Central memory CD8-positive, alpha-beta T cell (primary cell): ENCODE measurements around the gene PEX11A.

Source experiments
- ATAC-seq: fragments of 150-1000 bp; cut with Tn5 transposase; replicated peaks from 2 replicates; pipeline ENCODE4 v1.10.0; 2022; ENCODE audit warnings: mild to moderate bottlenecking, moderate FRiP score, moderate number of reproducible peaks; ENCODE audit not compliant: poor library complexity, severe bottlenecking; ENCODE audit errors: extremely low read depth
- DNase-seq, 2 donors: peaks; one replicate each; pipeline ENCODE4 v3.0.0; 2021; ENCODE audit warnings: low spot score in 2 of 2
- H3K27ac Mint-ChIP-seq: one replicate; pipeline ENCODE4 v1.8.0; 2022; ENCODE audit warnings: low read depth, mild to moderate bottlenecking, moderate library complexity, mixed read lengths
- H3K27me3 Mint-ChIP-seq: one replicate; pipeline ENCODE4 v1.8.0; 2022; ENCODE audit warnings: mixed read lengths
- H3K36me3 Mint-ChIP-seq: one replicate; pipeline ENCODE4 v1.8.0; 2022; ENCODE audit warnings: mild to moderate bottlenecking, moderate library complexity, mixed read lengths; ENCODE audit not compliant: insufficient read depth
- H3K4me1 Mint-ChIP-seq: one replicate; pipeline ENCODE4 v1.8.0; 2022; ENCODE audit warnings: mixed read lengths
- H3K4me3 Mint-ChIP-seq: one replicate; pipeline ENCODE4 v1.8.0; 2022; ENCODE audit warnings: mild to moderate bottlenecking, moderate library complexity, mixed read lengths
- H3K9me3 Mint-ChIP-seq: one replicate; pipeline ENCODE4 v1.8.0; 2022; ENCODE audit warnings: mixed read lengths

The PEX11A gene

DNA sequence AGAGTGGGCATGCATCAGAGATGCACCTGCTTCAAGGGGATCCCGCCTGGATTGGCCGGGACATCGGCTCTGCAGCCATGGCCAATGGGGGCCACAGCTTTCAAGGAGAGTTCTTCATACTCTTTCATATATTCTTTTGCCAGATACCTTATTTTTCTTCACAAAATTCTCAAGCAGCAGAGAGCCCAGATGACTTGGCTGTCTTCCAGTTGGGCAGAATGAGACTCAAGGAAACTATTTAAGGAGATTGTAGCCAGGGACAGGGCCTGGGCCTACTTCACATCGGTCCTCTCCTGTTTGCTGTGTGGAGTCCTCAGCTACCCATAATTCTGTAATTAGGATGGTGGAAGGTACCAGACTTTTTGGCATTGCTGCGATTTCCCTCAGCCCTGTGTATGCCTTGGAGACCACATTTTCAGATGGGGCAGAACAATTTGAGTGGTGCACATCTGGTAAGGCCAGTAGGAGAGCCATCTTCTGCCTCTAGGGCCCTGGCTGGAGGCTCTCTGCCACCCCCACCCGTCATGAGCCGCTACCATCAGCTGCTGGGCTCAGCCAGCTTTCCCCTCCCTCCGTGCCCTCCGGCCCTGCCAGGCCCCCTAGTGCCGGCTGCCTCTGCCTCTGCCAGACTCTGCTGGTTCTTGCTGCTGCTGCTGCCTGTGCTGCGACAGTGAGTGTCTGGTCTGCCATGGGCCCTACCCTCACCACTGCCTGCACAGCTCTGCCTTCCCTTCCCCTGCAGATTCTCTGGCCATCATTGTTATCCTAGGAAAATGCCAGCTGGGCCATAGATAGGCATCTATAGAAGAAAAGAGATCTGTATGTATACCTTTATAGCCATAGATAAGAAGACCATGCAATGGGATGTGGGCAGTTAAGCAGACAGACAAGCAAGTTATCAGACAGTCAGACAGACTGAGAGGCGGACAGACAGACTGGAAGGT lies 18.1 kb downstream of the PEX11A start:
- Mint-ChIP-seq H3K4me1 (no peaks in the 10 kb centered on the region), H3K27me3 (peaks cover 5% of the 10 kb centered on the region), H3K36me3 (no peaks in the 10 kb centered on the region), H3K9me3 (no peaks in the 10 kb centered on the region), H3K27ac (no peak overlapping the region), H3K4me3 (no peak overlapping the region)
- ATAC-seq = no peak
- no peak for DNase-seq

DNA sequence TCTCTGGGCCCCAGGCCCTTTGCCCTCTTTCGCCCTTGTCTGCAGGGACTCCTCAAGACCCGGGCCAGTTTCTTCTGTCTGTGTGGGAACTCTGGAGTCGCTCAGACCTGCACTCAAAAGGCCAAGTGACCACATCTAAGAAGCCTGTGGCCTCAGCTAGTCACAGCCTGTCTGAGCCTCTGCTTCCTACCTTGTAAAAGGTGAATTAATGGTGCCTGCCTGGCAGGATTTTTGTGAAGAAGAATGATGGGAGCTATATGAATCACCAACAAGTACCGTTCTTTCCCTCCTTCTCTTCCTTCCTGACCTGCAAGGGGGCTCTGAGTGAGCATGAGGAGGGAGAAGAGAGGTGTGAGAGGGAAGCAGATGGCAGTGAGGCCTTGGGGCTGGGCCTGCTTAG lies 18.9 kb downstream of the PEX11A start:
- DNase-seq = no peak
- Mint-ChIP-seq H3K4me3 (no peak overlapping the region), H3K27me3 (peaks cover 10% of the 10 kb centered on the region), H3K27ac (no peak overlapping the region), H3K36me3 (no peaks in the 10 kb centered on the region), H3K4me1 (no peaks in the 10 kb centered on the region), H3K9me3 (no peaks in the 10 kb centered on the region)
- no peak for ATAC-seq

DNA sequence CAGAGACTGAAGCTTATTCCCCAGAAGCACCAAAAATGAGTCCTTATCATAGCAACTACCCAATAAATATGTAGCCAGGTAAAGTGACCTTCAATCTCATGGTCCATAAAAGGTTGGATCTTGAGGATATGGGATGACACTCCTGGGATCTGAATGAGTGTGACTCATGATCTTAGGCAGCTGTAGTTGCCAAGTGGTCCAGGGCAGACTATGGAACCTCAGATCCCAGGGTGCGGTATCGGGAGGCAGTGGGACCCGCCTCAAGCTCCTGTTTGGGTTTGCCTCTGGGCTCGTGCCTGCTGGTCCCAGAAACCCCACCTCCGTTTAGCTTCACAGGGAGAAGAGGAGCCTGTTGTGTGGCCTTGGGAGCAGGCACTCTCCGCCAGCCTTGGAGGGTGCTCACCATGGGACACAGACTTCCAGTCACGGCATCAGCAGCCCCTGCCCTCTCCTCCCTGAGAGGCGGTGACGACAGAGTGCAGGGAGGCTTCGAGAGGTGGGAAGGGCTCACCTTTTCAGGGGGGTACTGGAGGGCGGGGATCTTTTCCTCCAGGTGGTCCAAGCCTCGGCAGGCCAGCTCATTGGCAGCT lies 19.5 kb downstream of the PEX11A start:
- no peak for ATAC-seq
- no peak overlapping the region for H3K27ac Mint-ChIP-seq
- H3K4me1 Mint-ChIP-seq = no peaks in the 10 kb centered on the region
- peaks cover 10% of the 10 kb centered on the region for H3K27me3 Mint-ChIP-seq
- H3K36me3 Mint-ChIP-seq = no peaks in the 10 kb centered on the region
- DNase-seq = no peak
- H3K9me3 Mint-ChIP-seq = no peaks in the 10 kb centered on the region
- H3K4me3 Mint-ChIP-seq = no peak overlapping the region

DNA sequence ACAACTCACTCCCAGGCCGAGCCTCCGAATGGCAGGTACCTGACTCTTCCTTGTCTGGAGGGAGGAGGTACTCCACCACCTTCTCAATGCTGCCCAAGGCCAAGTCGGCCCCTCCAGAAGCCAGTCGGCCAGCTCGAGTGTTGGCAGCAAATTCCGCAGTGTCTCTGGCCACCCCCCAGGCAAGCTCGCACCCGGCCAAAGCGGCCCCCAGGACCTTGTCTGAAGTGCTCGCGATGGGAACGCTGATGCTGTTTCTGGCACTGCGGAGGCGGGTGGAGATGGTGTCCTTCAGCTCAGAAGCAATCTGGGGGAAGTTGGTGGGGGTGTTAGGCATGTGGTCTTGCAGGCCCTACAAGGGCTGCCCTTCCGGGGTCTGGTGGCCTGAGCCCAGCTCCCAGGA lies 20.6 kb downstream of the PEX11A start:
- no peaks in the 10 kb centered on the region for H3K36me3 Mint-ChIP-seq
- H3K27ac Mint-ChIP-seq = no peak overlapping the region
- H3K4me3 Mint-ChIP-seq = no peak overlapping the region
- H3K4me1 Mint-ChIP-seq = no peaks in the 10 kb centered on the region
- no peaks in the 10 kb centered on the region for H3K9me3 Mint-ChIP-seq
- DNase-seq = no peak
- H3K27me3 Mint-ChIP-seq = peaks cover 12% of the 10 kb centered on the region
- ATAC-seq = no peak

DNA sequence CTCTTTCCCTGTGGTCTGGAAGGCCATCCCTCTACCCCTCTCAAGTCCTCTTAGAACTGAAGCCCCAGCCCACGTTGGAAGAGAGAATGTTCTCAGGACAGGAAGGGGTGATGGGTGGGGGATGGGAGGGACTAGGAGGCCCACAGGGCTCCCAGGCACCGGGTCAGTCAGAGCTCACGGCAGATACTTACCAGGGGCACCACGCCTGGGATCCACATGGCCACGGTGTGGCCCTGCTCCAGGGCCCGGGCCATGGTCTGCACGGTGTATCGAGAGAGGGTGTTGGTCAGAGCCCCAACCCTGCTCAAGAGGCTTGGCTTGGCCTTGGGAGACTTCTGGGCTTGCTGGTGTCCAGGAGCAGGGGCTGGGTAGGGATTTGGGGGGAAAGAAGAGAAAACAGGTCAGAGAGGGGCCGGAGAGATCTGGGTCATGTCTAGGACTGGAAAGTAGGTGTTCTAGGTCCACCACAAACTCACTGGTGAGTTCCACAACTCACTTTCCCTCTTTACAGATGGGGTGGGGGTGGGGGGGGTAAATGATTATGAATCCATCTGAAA lies 21.2 kb downstream of the PEX11A start:
- ATAC-seq = no peak
- Mint-ChIP-seq H3K9me3 (no peaks in the 10 kb centered on the region), H3K36me3 (no peaks in the 10 kb centered on the region), H3K27ac (no peak overlapping the region), H3K4me1 (no peaks in the 10 kb centered on the region), H3K4me3 (no peak overlapping the region), H3K27me3 (peaks cover 18% of the 10 kb centered on the region)
- no peak for DNase-seq

DNA sequence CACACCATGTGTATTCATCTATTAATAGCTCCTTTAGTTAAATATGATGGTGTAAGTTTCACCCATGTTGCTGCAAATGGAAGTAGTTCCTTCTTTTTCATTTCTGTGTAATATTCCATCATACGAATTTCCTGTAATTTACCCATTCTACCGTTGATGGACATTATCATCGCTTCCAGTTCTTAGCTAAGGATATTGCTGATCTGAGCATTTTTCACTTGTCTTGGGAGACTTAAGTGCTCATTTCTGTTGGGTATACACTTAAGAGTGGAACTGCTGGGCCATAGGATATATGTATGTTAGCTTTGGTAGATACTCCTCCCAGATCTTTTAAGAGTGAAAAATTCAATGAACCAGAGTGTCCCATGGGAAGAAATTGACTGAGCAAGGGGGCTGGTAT lies 22.4 kb downstream of the PEX11A start:
- DNase-seq (no peak), ATAC-seq (no peak)
- H3K27ac Mint-ChIP-seq = no peak overlapping the region
- no peaks in the 10 kb centered on the region for H3K4me1 Mint-ChIP-seq
- no peaks in the 10 kb centered on the region for H3K36me3 Mint-ChIP-seq
- H3K9me3 Mint-ChIP-seq = no peaks in the 10 kb centered on the region
- no peak overlapping the region for H3K4me3 Mint-ChIP-seq
- peaks cover 24% of the 10 kb centered on the region for H3K27me3 Mint-ChIP-seq

DNA sequence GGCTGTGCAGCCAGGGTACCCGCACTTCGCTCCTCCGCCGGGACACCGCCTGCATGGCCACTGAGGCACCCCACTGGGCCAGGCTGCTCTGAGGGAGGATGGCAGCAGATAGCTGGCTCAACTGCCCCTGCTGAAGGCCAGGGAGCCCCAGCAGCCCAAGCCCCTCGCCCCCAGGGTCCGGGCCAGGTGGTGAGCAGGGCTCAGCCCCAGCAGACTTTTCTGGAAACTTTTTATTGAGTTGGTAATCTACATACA lies 22.9 kb downstream of the PEX11A start:
- Mint-ChIP-seq H3K27ac (no peak overlapping the region), H3K4me1 (no peaks in the 10 kb centered on the region), H3K4me3 (no peak overlapping the region), H3K36me3 (no peaks in the 10 kb centered on the region), H3K9me3 (no peaks in the 10 kb centered on the region), H3K27me3 (peaks cover 30% of the 10 kb centered on the region)
- ATAC-seq = no peak
- DNase-seq = no peak

DNA sequence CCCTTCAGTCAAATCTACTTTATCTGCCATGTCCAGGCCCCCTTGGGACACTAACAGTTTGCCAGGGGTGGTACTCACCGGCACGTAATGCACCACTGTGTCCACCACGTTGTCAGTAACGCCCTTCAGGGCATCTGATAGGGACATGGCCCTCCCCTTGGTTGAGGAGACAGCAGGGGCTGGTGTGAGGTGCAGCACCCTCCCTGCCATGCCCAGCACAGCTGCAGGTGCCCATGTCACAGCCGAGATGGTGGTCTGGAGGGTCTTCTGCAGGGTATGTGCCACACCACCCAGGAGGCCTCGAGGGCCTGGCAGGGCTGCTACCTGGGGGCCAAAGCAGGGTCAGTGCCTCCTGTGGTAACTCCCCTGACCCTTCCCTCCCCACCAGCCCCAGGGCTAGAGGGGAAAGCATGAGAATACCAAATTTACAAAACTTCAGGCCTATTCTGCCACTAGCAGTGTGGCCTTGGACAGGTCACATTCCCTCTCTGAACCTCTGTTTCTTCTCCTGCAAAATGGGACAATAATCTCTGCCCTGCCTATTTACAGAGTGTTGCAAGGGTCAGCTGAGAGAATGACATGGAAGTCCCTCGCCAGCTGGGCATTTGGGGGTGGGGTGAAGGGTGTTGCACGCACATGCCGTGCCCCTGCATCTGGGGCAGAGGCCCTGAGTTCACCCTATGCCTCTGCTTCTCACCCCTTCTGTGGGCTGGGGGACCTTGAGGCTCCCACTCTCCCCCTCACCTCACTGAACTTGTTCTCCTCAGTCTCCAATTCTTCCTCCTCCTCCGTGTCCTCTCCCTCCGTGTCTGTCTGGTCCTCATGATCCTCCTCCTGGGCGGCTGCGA lies 23.5 kb downstream of the PEX11A start:
- H3K27ac Mint-ChIP-seq = no peak overlapping the region
- no peak overlapping the region for H3K4me3 Mint-ChIP-seq
- DNase-seq (no peak), ATAC-seq (no peak)
- no peaks in the 10 kb centered on the region for H3K4me1 Mint-ChIP-seq
- peaks cover 35% of the 10 kb centered on the region for H3K27me3 Mint-ChIP-seq
- H3K9me3 Mint-ChIP-seq = no peaks in the 10 kb centered on the region
- no peaks in the 10 kb centered on the region for H3K36me3 Mint-ChIP-seq

DNA sequence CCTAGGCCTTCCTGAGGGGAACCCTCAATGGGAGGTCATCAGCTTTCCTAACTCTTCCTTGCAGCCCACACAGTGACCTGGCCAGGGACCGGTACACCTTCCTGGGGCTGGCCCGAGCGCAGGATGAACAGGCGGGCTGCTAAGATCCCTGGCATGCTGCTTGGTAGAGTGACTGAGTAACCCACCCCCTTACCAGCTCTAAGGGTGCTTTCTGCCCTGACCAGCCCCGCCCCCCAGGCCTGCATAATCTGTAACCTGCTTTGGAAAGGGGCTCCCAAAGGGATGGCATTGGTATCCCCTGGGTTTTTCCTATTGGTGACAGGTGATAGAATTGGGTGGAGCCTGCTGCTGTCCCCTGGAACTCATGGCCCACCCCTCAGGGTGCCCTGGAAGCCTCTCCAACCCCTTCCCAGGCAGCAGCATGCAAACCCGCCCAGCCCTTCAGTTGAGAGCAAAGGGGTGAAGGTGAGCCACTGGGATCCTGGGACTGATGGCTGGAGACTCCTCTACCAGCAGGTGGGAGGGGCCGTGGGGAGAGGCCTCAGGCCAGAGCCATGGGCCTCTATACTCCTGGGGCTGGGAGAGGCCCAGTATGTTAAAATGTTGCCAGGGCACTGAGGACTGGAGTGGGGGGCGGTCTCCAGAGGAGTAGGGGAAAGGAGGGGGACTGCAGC lies 24.2 kb downstream of the PEX11A start:
- no peak overlapping the region for H3K4me3 Mint-ChIP-seq
- peaks cover 38% of the 10 kb centered on the region for H3K27me3 Mint-ChIP-seq
- DNase-seq = no peak
- no peaks in the 10 kb centered on the region for H3K36me3 Mint-ChIP-seq
- no peaks in the 10 kb centered on the region for H3K9me3 Mint-ChIP-seq
- H3K27ac Mint-ChIP-seq = no peak overlapping the region
- no peak for ATAC-seq
- H3K4me1 Mint-ChIP-seq = no peaks in the 10 kb centered on the region

DNA sequence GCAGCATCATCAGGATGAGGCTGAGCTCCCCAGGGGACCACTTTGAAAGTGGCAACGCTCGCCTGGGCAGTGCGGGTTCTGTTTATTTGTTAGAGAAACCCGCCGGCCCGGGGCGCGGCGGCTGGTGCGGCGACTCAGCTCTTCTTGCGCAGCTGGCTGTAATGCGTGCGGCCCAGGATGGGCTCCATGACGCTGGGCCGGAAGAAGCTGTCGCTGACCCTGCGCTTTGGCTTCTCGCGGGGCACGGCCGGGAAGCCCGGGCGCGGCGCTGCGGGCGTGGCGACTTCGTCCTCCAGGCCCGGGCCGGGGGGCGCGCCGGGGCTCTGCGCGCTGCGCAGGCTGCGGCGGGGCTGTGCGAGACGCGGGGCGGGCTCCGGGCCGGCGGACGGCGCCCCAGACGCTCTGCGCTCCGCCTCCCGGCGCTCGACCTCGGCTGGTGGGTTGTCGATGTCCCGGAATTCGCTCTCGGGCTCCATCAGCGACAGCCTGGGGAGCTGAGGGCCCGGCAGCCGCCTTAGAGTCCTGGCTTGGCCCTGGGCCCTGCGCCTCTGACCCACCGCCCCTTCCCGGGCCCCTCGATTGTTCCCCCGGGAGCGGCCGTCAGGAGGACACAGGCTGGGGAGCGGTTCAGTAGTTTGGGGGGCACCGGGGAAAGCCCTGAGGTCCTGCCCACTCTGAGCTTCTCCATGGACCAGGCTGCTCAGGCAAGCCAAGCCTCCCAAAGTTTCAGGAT lies 24.9 kb downstream of the PEX11A start:
- Mint-ChIP-seq H3K9me3 (no peaks in the 10 kb centered on the region), H3K4me1 (no peaks in the 10 kb centered on the region), H3K27me3 (peaks cover 45% of the 10 kb centered on the region), H3K36me3 (no peaks in the 10 kb centered on the region), H3K4me3 (no peak overlapping the region), H3K27ac (no peak overlapping the region)
- ATAC-seq (no peak), DNase-seq (no peak)

DNA sequence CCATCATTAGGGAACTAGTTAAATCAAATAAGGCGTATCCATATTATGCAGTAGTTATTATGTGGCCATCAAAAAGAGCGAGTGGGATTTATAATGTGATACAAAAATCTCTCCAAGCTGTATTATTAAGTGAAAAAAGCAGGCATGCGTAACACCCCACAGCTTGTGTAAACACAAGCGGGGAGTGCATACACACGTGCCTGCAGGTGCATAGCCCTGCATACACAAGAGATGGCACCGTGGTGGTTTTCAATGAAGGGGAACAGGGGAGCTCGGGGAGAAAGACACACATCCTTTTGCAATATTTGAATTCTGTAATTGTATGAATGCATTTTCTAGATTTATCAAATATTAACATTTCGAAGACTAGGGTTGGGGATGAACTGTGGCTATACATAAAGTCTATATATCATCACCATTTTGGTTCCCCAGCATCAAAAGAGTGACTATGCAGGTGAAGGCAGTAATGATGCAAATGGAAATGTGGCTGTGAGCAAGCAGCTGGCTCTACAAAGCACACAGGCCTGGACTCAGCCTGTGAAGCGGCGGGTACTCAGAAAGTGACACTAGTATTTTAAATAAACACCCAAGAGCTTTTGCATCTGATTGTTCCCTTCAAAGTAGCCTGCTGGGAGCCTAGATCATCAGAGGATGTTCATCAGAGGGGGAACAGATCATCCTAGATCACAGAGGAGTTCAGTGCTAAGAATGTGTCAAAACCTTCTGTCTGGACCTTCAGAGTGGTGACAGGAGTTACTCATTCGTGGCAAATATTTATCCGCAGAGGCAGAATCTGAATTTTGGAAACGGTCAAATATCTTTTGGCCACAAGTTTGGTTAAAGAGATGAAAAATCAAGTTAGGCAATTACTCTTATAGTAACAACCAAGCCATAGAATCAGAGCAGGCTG lies 25.9 kb downstream of the PEX11A start:
- DNase-seq = no peak
- ATAC-seq = no peak
- H3K9me3 Mint-ChIP-seq = no peaks in the 10 kb centered on the region
- no peaks in the 10 kb centered on the region for H3K36me3 Mint-ChIP-seq
- H3K27ac Mint-ChIP-seq = no peak overlapping the region
- H3K27me3 Mint-ChIP-seq = peaks cover 54% of the 10 kb centered on the region
- no peaks in the 10 kb centered on the region for H3K4me1 Mint-ChIP-seq
- peak overlapping the region; percentile 0 for H3K4me3 Mint-ChIP-seq
